ENCODE measurements around the gene LGALS1.

The LGALS1 gene

DNA sequence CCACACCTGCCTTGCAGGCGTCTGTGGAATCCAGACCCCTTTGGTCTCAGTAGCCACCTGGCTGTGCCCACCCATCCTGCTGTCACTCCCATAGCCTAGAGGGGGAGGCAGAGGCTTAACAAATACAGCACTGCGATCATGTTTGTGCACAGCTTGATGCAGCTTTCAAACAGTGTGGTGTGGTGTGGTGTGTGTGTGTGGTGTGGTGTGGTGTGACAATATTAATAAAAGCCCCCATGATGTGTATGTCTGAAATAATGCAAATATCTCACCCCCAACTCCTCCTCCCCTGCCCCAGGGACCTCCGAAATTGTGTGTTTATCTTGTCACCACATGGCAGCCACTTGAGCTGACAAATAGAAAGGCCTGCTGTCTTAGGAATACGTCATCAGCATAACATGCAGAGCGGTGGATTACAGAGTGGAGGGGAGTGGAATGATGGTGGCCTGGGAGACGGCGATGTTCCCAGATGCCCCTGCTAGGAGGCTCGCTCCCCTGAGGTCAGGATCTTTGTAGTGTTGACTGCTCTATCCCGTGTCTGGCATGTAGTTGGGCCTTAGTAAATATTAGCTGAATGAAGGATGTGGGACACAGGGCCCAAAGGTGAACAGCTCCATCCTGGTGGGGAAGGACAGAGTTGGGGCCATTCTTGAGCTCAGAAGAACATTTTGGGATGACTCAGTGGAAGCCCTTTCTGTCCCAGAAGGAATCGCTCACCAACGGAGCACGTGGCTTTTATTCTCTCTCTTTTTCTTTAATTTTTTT is 14.1 kb upstream of the LGALS1 start:
- in situ Hi-C loops (cut with MboI; ENCODE audit: low sequenced_read_pairs), result no loop called here

DNA sequence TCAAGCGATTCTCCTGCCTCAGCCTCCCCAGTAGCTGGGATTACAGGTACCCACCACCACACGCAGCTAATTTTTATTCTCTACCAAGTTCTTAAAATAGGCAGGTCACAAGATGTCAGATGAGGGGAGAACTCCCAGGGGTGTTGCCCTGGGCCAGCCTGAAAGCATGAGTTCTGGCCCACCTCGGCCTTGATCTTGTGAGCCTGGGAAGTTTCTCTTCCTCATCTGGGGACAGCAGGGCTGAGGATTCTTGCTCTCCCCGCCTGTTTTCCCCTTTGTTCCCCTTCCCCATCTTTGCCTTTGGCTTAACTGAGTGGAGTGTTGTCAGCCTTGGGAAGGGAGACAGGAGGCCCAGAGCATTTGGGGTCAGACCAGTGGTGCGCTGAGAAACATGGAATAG is 13.4 kb upstream of the LGALS1 start:
- in situ Hi-C loops (cut with MboI; ENCODE audit: low sequenced_read_pairs), result no loop called here

DNA sequence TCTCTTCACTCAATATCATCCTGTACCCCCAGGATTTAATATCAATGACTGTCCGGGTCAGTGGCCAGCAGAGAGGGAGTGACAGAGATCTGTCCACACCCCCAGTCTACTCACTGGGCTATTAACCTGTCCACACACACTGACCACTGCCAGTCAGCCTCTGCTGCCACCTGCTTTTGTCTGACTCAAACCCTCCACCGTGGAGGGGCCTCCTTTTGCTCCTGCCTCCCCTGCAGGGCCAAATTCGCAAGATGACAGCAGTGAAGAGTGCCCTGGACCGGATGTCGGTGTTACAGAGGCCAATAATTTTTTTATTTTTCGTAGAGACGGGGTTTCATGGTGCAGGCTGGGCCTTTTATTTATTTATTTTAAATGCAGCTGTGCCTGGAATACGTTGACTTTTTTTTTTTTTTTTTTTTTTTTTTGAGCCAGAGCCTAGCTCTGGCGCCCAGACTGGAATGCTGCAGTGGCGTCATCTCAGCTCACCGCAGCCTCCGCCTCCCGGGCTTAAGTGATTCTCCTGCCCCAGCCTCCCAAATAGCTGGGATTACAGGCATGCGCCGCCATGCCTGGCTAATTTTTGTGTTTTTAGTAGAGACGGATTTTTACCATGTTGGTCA is 11.8 kb upstream of the LGALS1 start:
- in situ Hi-C loops (cut with MboI; ENCODE audit: low sequenced_read_pairs), result no loop called here

DNA sequence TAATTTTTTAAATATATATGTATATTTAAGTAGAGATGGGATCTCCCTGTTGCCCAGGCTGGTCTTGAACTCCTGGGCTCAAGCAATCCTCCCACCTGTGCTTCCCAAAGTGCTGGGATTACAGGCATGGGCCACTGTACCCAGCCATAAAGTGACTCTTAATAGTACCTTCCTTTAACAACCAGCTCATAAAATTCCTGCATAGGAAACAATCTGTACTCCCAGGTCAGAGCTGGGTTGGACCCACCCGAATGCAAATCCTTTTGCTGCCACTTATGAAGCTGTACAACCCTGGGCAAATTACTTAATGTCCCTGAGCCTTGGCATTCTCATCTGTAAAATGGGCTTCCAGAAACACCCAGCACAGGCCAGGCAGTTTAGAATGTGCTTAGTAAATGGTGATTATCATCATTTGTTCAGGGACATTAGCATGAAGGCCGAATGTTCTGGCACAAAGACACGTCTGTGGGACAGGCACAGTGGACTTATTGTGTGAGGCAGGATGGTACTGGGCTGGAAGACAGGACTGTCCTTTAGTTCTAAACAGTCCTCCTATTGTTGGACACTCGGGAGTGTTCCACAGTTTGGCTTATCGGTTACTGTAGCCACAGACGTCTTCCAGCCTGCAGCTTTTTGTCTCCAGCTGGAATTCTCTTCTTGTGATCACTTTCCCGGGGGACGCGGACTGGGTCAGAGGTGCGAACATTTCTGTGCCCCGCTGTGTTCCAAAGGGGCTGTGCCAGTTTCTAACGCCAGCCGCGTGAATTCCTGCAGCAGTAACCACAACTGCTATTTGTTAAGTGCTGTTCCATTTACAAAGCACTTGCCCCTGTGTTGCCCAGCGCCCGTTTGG is 11.0 kb upstream of the LGALS1 start:
- in situ Hi-C loops (cut with MboI; ENCODE audit: low sequenced_read_pairs), result no loop called here

DNA sequence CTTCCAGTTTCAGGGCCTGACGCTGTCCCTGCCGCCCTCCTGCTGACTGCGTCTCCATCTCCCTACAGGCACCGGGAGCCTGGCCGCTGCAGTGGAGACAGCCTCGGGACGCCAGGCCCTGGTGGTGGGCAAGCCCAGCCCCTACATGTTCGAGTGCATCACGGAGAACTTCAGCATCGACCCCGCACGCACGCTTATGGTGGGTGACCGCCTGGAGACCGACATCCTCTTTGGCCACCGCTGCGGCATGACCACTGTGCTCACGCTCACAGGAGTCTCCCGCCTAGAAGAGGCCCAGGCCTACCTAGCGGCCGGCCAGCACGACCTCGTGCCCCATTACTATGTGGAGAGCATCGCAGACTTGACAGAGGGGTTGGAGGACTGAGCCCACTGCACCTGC is 9.9 kb upstream of the LGALS1 start:
- in situ Hi-C loops (cut with MboI; ENCODE audit: low sequenced_read_pairs), result no loop called here

DNA sequence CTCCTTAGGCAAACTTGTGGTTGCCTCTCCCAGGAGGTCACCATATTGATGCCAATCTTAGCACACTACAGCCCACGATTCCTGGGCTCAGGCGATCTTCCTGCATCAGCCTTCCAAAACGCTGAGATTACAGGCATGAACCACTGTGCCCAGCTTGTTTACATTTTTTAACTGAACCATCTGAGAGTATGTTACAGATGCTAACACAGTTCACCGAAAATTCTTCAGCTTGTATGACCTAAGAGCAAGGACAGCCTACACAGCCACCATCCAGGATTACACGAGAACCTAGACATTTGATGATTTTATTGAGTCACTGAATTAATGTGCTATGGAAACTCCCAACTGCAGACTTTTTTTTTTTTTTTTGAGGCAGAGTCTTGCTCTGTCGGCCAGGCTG is 5.8 kb upstream of the LGALS1 start:
- in situ Hi-C loops (cut with MboI; ENCODE audit: low sequenced_read_pairs), result no loop called here

DNA sequence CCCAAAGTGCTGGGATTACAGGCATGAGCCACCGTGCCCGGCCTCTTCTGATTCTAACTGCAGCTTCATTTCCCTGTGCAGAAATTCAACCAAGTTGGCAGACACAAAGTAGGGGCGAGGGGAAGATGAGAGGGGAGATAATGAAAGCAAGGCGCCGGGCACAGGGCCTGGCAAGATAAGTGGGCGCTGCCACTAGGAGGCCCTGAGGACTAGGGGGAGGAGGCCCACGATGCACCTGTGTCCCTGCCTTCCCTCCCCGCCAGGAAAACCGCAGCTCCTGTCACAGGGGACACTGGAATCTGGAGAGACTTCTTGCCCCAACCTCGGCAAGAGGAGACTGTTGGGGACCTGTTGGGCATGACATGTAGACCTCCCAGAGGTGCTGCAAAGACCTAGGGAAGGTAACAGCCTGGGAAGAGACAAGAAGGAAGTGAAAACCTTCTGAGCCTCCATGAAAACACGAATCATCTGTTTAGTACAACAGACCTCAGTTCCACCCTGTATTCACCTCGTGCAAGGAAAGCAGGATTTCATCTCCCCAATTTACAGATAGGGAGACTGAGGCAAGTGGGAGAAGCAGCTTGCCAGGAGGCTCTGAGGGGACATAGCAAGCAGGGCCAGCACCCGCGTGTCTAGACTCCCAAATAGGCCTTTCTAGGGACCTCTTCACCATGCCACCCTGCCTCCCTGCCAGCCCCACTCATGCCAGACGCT is 3.1 kb upstream of the LGALS1 start:
- in situ Hi-C loops (cut with MboI; ENCODE audit: low sequenced_read_pairs), result no loop called here

DNA sequence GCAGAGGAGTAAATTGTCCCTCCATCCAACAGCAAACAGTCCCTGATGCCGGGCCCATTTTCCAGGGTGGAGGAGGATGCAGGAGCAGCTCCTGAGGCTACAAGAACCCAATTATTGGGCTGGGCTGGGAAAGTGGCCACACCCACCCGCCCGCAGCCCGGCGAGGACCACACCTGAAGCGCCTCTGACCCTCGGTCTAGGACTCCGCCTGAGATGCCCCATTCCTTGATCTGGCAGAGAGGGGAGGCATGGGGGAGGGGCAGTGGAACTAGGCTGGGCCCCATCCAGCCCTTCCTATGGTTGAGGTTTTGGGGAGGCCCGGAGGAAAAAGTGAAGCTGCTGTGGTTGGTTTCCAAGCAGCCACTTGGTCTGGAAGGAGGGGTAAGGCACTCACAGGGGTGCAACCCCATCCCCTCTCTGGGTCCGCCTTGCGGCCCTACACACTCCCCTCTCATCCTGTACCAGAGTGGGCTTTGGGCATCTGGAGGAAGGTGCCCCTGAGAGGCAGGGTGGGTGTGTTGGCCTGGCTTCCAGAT is 2.4 kb upstream of the LGALS1 start:
- in situ Hi-C loops (cut with MboI; ENCODE audit: low sequenced_read_pairs), result no loop called here

DNA sequence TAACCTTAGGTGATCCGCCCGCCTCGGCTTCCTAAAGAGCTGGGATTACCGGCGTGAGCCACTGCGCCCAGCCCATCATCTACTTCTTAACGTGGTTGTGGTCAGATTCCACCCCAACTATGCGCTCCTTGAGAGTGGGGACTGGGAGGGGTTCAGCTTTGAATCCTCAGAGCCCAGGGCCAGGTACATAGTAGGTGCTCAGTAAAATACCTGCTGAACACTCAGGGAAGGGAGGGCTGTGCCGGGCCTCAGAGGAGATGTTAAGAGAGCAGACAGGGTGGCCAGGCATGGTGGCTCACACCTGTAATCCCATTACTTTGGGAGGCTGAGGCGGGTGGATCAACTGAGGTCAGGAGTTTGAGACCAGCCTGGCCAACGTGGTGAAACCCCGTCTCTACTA is 1.2 kb upstream of the LGALS1 start:
- in situ Hi-C loops (cut with MboI; ENCODE audit: low sequenced_read_pairs), result no loop called here

DNA sequence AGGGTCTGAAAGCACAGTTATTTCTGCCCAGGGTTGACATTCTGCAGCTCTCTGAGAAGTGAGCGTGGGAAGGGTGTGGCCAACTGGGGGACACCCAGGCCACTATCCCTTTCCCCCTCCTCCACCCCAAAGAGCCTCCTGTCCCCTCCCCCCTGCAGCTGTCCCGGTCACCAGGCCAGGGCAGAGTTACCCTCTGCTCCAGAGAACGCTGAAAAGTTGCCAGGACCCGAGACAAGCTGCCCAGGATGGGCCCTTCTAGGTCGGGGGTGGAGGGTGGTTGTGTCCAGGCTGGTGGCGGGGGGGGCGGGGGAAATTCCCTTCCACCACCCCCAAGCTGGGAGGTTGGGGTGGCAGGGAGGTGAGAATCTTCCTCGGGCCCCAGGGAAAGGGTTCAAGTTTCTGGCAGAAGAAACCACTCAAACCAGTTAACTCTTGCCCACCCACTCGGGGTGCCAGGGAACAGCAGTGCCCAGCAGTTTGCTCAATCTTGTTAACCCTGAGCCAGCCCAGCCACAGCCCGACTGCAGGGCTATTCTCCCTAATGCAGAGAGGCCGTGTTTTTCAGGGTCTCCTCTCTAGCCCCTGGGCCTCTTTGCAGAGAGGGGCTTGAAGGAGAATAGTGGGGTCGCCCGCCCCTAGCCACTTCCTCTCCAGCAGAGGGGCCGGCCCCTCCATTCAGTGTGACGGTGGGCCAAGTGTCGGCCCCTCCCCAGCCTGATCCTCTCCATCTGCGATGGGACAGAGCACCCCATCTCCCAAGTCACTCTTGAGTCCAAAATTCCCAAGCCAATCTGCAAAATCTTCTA is 697 bp downstream of the LGALS1 start:
- in situ Hi-C loops (cut with MboI; ENCODE audit: low sequenced_read_pairs), result no loop called here

DNA sequence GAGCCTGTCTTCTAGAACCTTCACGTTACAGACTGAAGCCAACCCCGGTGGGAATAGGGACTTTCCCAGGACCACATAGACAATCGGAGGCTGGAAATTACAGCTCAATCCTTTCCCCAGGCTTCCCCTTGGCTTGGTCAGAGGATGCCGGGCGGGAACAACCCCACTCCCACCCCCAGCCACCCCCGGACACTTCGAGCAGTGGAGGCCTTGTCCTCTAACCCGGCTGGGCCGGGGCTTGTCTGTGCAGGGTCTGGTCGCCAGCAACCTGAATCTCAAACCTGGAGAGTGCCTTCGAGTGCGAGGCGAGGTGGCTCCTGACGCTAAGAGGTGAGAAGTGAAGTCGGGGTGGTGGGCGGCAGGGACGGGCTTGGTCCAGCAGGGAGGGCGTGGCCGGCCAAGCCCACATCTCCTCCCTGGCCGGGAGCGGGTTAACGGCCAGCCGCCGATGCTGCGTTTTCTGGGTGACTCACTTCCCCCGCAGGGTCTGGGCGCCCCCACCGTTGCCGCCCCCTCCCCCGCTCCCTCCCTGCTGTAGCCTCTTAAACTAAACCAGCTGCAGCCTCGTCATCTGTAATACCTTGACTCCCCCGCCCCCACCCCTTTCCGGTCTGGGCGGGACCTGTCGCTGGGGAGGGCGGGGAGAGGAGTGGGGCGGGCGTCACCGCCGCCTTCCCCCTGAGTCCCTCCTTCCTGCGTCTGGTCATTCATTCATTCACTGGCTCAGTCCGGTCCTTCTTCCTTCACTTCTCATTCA is 1.5 kb downstream of the LGALS1 start:
- in situ Hi-C loops (cut with MboI; ENCODE audit: low sequenced_read_pairs), result no loop called here

DNA sequence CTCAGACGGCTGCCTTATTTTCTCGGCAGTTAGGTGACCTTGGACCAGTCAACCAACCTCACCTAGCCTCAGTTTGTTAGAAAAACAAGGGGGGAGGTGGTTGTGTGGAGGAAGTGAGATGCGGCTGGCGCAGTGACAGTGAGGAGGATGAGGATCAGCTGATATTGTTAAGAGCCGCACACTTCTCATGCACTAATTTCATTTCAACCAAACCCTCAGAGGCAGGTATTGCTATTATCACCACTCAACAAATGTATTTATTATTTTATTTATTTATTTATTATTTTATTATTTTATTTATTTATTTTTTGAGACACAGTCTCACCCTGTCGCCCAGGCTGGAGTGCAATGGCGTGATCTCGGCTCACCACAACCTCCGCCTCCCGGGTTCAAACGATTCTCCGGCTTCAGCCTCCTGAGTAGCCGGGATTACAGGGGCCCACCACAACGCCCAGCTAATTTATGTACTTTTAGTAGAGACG is 2.1 kb downstream of the LGALS1 start:
- in situ Hi-C loops (cut with MboI; ENCODE audit: low sequenced_read_pairs), result no loop called here

DNA sequence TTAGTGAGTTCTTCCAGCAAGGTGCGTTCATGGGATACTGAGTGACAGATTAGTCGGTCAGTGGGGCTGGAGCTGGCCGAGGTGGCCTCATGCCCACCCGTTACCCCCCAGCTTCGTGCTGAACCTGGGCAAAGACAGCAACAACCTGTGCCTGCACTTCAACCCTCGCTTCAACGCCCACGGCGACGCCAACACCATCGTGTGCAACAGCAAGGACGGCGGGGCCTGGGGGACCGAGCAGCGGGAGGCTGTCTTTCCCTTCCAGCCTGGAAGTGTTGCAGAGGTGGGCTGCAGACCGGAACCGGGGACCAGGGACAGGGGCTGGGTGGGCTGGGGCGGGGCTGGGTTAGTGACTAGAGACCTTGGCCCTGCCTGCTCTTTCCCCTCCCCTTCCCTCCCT is 2.9 kb downstream of the LGALS1 start:
- in situ Hi-C loops (cut with MboI; ENCODE audit: low sequenced_read_pairs), result no loop called here

DNA sequence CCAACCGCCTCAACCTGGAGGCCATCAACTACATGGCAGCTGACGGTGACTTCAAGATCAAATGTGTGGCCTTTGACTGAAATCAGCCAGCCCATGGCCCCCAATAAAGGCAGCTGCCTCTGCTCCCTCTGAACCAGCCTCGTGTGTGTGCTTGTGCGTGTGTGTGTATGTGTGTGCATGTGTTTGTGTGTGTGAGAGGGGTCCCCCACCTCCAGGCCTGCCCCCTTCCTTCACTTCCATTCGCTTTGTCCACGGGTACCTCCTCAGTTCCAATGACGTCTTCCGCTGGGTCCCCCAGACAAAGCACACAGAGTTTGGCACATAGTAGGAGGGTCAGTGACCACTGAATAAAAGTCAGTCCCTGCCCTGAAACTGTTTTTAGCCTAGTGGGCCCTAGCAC is 4.2 kb downstream of the LGALS1 start:
- in situ Hi-C loops (cut with MboI; ENCODE audit: low sequenced_read_pairs), result no loop called here

DNA sequence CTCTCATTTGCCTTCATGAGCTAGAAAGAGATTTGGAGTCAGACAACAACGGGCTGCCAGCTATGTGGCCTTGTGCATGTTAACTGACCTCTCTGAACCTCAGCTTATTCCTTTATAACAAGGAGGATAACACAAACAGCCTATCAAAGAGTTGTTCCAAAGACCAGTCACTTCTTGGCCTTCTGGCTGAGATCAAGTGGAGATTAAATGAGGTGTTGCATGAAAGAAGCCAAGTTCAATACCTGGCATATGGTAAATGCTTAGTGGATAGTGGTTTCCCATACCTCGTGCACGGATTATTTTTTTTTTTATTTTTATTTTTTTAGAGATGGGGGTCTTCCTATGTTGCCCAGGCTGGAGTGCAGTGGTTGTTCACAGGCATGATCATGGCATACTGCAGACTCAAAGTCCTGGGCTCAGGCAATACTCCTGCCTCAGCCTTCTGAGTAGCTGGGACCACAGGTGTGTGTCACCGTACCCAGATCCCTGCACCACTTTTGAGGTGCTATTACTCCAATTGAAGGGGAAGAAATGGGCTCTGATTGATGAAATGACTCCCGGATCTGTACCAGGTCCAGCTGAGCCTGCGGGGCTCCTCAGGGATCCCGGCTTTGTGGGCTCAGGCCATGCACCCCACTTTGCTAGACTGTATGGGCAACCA is 4.9 kb downstream of the LGALS1 start:
- in situ Hi-C loops (cut with MboI; ENCODE audit: low sequenced_read_pairs), result no loop called here

DNA sequence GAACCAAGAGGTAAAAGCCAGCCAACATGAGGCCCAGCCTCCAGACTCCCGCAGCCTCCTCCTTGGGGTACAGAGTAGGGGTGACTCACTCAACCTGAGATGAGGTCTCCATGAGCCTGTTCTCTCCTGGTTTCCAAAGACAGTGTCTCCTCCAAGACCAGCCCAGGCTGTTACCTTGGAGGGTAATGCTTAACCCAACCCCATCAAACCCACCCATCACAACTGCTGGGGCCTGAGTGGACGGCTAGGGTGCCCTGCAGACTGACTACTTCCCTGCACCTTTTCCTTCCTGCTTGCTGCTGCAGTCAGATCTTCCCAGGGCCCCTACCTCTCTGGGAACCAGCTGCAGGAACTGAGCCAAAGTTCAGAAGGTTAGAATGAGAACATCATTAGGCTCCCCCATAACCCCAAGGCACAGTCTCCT is 5.6 kb downstream of the LGALS1 start:
- in situ Hi-C loops (cut with MboI; ENCODE audit: low sequenced_read_pairs), result no loop called here

DNA sequence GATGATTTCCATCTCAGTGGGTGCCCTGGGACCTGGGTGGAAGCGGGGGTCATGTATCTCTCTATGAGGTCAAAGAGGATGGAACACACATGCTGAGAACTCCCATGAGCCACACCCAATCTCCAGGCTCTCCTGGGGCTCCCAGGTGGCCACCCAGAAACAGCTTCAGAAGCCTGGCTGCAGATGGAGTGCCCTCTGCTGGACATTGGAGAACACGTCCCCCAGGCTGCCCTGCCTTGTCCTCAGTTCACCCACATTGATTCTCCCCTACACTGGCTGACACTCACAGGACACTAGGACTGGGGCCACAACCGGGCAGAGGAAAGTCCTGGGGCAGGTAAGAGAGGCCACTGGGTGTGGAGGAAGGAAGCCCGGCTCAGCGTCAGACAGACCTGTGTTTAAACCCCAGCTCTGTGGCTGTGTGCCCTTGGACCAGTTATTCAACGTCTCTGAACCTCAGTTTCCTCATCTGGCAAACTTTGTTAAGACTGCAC is 6.2 kb downstream of the LGALS1 start:
- in situ Hi-C loops (cut with MboI; ENCODE audit: low sequenced_read_pairs), result no loop called here

DNA sequence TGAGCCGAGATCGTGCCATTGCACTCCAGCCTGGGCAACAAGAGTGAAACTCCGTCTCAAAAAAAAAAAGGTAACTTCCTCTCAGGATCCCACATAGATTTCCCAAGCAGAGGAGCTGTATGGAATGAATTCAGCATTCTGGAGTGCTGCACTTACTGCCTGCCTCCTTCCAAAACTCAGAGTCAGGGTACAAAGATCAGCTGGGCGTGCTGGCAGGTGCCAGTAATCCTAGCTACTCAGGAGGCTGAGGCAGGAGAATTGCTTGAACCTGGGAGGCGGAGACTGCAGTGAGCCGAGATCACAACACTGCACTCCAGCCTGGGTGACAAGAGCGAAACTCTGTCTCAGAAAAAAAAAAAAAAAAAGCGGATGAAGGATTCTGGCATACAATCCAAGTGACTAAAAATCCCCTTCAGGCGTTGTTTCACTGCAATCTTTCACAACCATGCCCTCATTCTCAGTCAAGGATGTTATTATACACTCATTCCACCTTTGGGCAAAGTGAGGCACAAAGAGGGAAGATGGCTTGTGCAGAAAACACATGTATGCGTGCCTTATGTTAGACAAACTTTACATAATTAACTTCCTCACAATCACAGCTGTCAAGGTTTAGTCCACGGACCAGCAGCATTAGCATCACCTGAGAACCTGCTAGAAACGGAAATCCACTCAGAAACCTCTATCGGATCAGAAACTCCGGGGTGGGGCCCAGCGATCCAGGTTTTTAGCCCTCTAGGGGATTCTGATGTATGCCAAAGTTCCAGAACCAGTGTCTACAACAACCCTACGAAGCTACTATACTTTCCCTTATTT is 9.6 kb downstream of the LGALS1 start:
- in situ Hi-C loops (cut with MboI; ENCODE audit: low sequenced_read_pairs), result no loop called here
